Right lobe of liver (tissue), 6 donors: ENCODE measurements around the gene ZNF91. TPM values are rescaled to one million over a fixed set of nuclear protein-coding genes. Genes with fewer than 3 reads are reported as not detected.
A peak's percentile ranks its signal among the peaks of the same experiment; 100 is the strongest.
"Not testable (repeated sequence)": the region's sequence is repeated elsewhere in the genome, so short reads cannot be mapped to it uniquely, and the experiment has no call there.

ENCODE experiments used
- ATAC-seq, 4 donors: fragments of 200-7000 bp; cut with Tn5 transposase; one replicate each; pipeline ENCODE4 v1.9.1; 2020; ENCODE audit warnings: mild to moderate bottlenecking in 4 of 4, moderate library complexity in 4 of 4
- DNase-seq, 3 donors: peaks; one replicate each; pipeline ENCODE4 v3.0.0-alpha.2; 2020
- H3K27ac ChIP-seq, 3 donors: fragments of 200-600 bp; one replicate each; pipeline ENCODE4 v1.8.0; 2022
- H3K27me3 ChIP-seq, 2 donors: fragments of 200-600 bp; one replicate each; pipeline ENCODE4 v1.8.0; 2022
- H3K36me3 ChIP-seq, 4 donors: fragments of 200-600 bp; sonication (generic) in 1 of 4; one replicate each; pipeline versions ENCODE4 v1.5.1 to v1.8.0; 2017 to 2022; ENCODE audit warnings: control low read depth in 1 of 4
- H3K4me1 ChIP-seq, 4 donors: fragments of 200-600 bp; sonication (generic) in 1 of 4; one replicate each; pipeline versions ENCODE4 v1.5.1 to v1.8.0; 2017 to 2022; ENCODE audit warnings: control low read depth in 1 of 4
- H3K4me3 ChIP-seq, 3 donors: fragments of 200-600 bp; one replicate each; pipeline ENCODE4 v1.8.0; 2022
- H3K9me3 ChIP-seq, 4 donors: fragments of 200-600 bp; sonication (generic) in 1 of 4; one replicate each; pipeline versions ENCODE4 v1.5.1 to v1.8.0; 2017 to 2022; ENCODE audit warnings: control low read depth in 1 of 4
- POLR2A ChIP-seq: fragments of 450-650 bp; IDR thresholded peaks from one replicate; pipeline ENCODE4 v1.6.1; 2017; ENCODE audit warnings: antibody characterized with exemption, mild to moderate bottlenecking
- WGBS: methylation state at CpG from one replicate; pipeline ENCODE4 v1.1.6; 2018; ENCODE audit warnings: low coverage, low lambda C conversion rate; ENCODE audit not compliant: insufficient coverage; ENCODE audit errors: missing lambda C conversion rate; 5-methylcytosine and 5-hydroxymethylcytosine counted together
- intact Hi-C, 2 donors: fragments of 100-400 bp; cut with DNase I; formaldehyde crosslinking; loops; one replicate each; pipeline versions ENCODE4 v1.11.2 to v1.14.1; 2022
- total RNA-seq, 6 experiments: library from RNA; depleted of rRNA in 2 of 6; stranded (reverse); fragments of >200 nt in 2 of 6; fragmentation: NEBNext Ultra II Directional in 3 of 6; extraction: Animal tissue kit (Norgen Biotek cat#: 25700) in 3 of 6; gene quantifications; one replicate each; pipeline versions ENCODE4 v1.1.0 to v1.2.4, GENCODE V29; 2016 to 2023
- TF ChIP-seq, protein P1 (sequence below), 4 donors: fragments of 200-600 bp in 3 of 4; fragments of 450-650 bp in 1 of 4; IDR thresholded peaks; one replicate each; pipeline versions ENCODE4 v1.5.1 to v1.8.0; 2016 to 2022; ENCODE audit warnings: antibody characterized with exemption in 4 of 4, mild to moderate bottlenecking in 2 of 4
- donor health status: DM: no; HTN: yes; CAD: no.
- donor health status: DM: no; HTN: no; CAD: no.
- donor health status: DM: no; HTN: no; CAD: no.
- donor health status: DM: no; HTN: yes; CAD: no.
- donor health status: DM: no; HTN: yes; CAD: no.

Gene ZNF91
- total RNA-seq, 6 experiments from 2014 or later = 14.4 to 21.0 (median 18.3) TPM

DNA sequence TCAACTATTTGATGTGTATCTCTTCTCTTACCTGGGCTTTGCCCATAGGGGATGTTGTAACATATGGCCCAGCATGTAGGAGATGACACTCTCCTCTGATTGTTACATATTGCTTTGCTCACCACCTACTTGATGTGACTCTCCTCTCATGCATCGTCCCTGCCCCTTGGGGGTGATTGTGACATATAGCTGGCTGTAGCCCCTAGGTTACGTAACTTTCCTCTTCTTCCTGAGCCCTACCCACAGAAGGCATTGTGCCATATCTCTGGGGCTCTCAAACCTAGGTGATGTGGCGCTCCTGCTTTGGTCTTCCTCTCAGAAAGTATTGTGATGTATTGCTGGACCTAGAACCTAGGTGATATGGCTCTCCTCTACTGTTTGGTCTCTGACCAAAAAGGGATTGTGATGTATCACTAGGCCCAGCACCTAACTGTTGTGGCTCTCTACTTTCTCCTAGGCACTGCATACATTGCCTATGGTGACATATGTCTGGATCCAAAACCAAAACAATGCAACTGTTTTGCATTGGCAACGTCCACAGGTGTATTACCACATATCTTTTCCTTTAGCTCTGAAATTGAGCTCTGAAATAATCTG lies 73.2 kb downstream of the ZNF91 start:
- intact Hi-C loops = loop anchor here (5.0 kb wide), 1 partner anchor 145 kb away; no protein-coding TSS in a partner anchor
- no peaks in the 10 kb centered on the region for H3K36me3 ChIP-seq
- H3K9me3 ChIP-seq = peaks cover 0 to 6% (median 0%) of the 10 kb centered on the region in 4 donors
- no peak overlapping the region for H3K4me3 ChIP-seq
- 48% methylated on average over 3 of the region's 4 CpGs for WGBS
- no peaks in the 10 kb centered on the region for H3K27me3 ChIP-seq
- ATAC-seq (no peak), DNase-seq (no peak)
- H3K4me1 ChIP-seq = no peaks in the 10 kb centered on the region
- no peak overlapping the region for H3K27ac ChIP-seq
- TF ChIP-seq POLR2A = no peak
- TF ChIP-seq, protein P1, sequence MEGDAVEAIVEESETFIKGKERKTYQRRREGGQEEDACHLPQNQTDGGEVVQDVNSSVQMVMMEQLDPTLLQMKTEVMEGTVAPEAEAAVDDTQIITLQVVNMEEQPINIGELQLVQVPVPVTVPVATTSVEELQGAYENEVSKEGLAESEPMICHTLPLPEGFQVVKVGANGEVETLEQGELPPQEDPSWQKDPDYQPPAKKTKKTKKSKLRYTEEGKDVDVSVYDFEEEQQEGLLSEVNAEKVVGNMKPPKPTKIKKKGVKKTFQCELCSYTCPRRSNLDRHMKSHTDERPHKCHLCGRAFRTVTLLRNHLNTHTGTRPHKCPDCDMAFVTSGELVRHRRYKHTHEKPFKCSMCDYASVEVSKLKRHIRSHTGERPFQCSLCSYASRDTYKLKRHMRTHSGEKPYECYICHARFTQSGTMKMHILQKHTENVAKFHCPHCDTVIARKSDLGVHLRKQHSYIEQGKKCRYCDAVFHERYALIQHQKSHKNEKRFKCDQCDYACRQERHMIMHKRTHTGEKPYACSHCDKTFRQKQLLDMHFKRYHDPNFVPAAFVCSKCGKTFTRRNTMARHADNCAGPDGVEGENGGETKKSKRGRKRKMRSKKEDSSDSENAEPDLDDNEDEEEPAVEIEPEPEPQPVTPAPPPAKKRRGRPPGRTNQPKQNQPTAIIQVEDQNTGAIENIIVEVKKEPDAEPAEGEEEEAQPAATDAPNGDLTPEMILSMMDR (IDR thresholded peaks at IDR 0.05) = no peak

DNA sequence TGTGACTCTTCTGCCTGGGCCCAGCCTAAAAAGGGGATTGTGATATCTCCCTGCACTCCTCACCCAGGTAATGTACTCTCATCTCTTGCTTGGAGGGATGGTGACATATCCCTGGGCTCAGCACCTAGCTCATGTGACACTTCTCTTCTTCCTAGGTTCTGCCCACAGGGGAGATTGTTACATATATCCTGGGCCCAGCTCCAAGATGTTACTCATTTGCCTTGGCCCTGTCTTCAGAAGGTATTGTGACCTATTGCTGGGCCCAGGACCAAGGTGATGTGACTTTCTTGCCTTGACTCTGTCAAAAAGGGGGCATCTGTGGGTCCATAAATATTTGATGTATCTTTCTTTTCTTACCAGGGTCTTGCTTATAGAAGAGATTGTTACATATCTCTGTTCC lies 73.9 kb downstream of the ZNF91 start:
- H3K4me1 ChIP-seq, H3K4me3 ChIP-seq, H3K9me3 ChIP-seq, H3K27ac ChIP-seq, H3K27me3 ChIP-seq, DNase-seq, ATAC-seq, H3K36me3 ChIP-seq: not testable (repeated sequence)
- intact Hi-C loops = loop anchor here (5.0 kb wide), 1 partner anchor 146 kb away; no protein-coding TSS in a partner anchor

DNA sequence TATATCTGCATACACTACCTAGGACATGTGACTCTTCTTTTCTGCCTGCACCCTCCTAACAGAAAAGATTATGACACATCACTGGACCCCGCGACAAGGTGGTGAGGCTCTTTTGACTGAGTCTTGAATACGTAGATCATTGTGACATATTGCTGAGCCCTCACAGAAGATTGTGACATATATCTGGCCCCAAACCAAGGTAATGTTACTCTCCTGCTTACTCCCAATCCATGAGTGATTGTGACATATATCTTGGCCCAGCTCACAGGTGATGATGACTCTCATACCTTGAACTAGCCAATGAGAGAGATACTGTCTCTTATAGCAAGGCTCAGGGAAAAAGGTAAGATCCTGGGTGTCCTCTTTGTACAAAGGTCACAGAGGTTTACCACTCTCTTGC lies 75.7 kb downstream of the ZNF91 start:
- DNase-seq, H3K27me3 ChIP-seq, H3K4me1 ChIP-seq, H3K27ac ChIP-seq, H3K4me3 ChIP-seq, ATAC-seq, intact Hi-C loops, H3K36me3 ChIP-seq, H3K9me3 ChIP-seq: not testable (repeated sequence)
- 92% methylated on average over 2 of the region's 3 CpGs for WGBS

GRCh38 chr19:23318941-23319340 lies 76.3 kb downstream of the ZNF91 start:
- H3K36me3 ChIP-seq, H3K27me3 ChIP-seq, H3K27ac ChIP-seq, DNase-seq, H3K4me1 ChIP-seq, H3K4me3 ChIP-seq, intact Hi-C loops, ATAC-seq, H3K9me3 ChIP-seq: not testable (repeated sequence)
- WGBS = 90% methylated on average over 2 of the region's 2 CpGs

DNA sequence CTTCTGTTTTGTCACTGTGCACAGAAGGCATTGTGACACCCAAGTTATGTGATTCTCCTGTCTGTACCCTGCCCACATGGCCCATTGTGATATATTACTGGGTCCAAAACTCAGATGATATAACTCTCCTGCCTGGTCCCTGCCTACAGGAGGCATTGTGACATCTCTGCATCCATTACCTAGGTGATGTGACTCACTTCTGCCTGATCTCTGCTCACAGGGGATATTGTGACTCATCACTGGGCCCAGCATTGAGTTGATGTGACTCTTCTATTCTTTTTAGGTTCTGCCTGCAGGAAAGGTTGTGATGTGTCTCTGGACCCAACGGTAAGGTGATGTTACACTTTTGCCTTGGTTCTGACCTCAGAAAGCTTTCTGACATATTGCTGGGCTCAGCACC lies 77.1 kb downstream of the ZNF91 start:
- no peaks in the 10 kb centered on the region for H3K27me3 ChIP-seq
- no peaks in the 10 kb centered on the region for H3K4me1 ChIP-seq
- 100% methylated on average over 1 of the region's 1 CpG for WGBS
- TF ChIP-seq, protein P1 (IDR thresholded peaks at IDR 0.05) = no peak
- no peak for TF ChIP-seq POLR2A
- no peaks in the 10 kb centered on the region for H3K36me3 ChIP-seq
- DNase-seq (no peak), ATAC-seq (no peak)
- intact Hi-C loops = no loop called here
- no peak overlapping the region for H3K4me3 ChIP-seq
- H3K9me3 ChIP-seq = no peaks in the 10 kb centered on the region
- H3K27ac ChIP-seq = no peak overlapping the region

DNA sequence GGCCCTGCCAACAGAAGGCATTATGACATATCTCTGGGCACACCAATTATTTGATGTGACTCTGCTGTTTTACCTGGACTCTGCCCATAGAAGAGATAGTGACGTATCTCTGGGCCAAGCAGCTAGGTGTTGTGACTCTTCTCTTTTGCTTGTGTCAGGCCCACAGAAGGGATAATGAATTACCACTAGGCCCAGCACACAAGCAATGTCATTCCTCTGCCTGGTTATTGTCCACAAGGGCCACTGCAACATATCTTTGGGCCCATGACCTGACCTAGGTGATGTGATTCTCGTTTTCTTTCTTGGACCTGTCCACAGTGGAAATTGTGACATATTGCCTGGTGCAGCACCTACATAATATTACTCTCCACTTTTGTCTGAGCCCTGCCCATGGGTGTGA lies 80.0 kb downstream of the ZNF91 start:
- Histone ChIP-seq H3K4me1 (no peaks in the 10 kb centered on the region), H3K9me3 (no peaks in the 10 kb centered on the region), H3K27me3 (no peaks in the 10 kb centered on the region), H3K36me3 (no peaks in the 10 kb centered on the region), H3K27ac (no peak overlapping the region), H3K4me3 (no peak overlapping the region)
- TF ChIP-seq, protein P1 (IDR thresholded peaks at IDR 0.05) = no peak
- no peak for TF ChIP-seq POLR2A
- no peak for DNase-seq
- peak in 1 of 4 donors; percentile 33 for ATAC-seq
- intact Hi-C loops = no loop called here
- 28% methylated on average over 2 of the region's 2 CpGs for WGBS
